IPS-18a (cell line): ENCODE measurements around the gene TFE3.
"Not testable (repeated sequence)": the region's sequence is repeated elsewhere in the genome, so short reads cannot be mapped to it uniquely, and the experiment has no call there.

Experiments
- H3K27ac ChIP-seq: one replicate; pipeline ENCODE4 v1.5.1; 2013; ENCODE audit warnings: low read length
- H3K27me3 ChIP-seq: one replicate; pipeline ENCODE4 v1.6.1; 2013; ENCODE audit warnings: mild to moderate bottlenecking, low read length; ENCODE audit not compliant: control insufficient read depth, insufficient read depth
- H3K36me3 ChIP-seq: one replicate; pipeline ENCODE4 v1.6.1; 2013; ENCODE audit warnings: low read depth, low read length; ENCODE audit not compliant: control insufficient read depth
- H3K4me1 ChIP-seq: one replicate; pipeline ENCODE4 v1.6.1; 2013; ENCODE audit warnings: low read depth, low read length; ENCODE audit not compliant: control insufficient read depth
- H3K4me3 ChIP-seq: one replicate; pipeline ENCODE4 v1.5.1; 2013; ENCODE audit warnings: low read length
- H3K9ac ChIP-seq: one replicate; pipeline ENCODE4 v1.6.1; 2013; ENCODE audit warnings: mild to moderate bottlenecking, low read length, moderate library complexity
- H3K9me3 ChIP-seq: one replicate; pipeline ENCODE4 v1.6.1; 2013; ENCODE audit warnings: low read depth, low read length; ENCODE audit not compliant: control insufficient read depth

Gene TFE3

GRCh38 chrX:48997455-48997854 is 45.7 kb downstream of the TFE3 start:
- Histone ChIP-seq H3K9me3 (peaks cover 2% of the 10 kb centered on the region), H3K9ac (no peak overlapping the region), H3K27me3 (no peaks in the 10 kb centered on the region), H3K4me1 (no peaks in the 10 kb centered on the region), H3K27ac (no peak overlapping the region), H3K36me3 (peaks cover 32% of the 10 kb centered on the region), H3K4me3 (no peak overlapping the region)

GRCh38 chrX:48996969-48997368 is 46.2 kb downstream of the TFE3 start:
- H3K4me1 ChIP-seq, result no peaks in the 10 kb centered on the region
- H3K9ac ChIP-seq, result no peak overlapping the region
- H3K36me3 ChIP-seq, result peaks cover 34% of the 10 kb centered on the region
- no peaks in the 10 kb centered on the region for H3K27me3 ChIP-seq
- H3K9me3 ChIP-seq, result peaks cover 4% of the 10 kb centered on the region
- no peak overlapping the region for H3K4me3 ChIP-seq
- H3K27ac ChIP-seq, result no peak overlapping the region

DNA sequence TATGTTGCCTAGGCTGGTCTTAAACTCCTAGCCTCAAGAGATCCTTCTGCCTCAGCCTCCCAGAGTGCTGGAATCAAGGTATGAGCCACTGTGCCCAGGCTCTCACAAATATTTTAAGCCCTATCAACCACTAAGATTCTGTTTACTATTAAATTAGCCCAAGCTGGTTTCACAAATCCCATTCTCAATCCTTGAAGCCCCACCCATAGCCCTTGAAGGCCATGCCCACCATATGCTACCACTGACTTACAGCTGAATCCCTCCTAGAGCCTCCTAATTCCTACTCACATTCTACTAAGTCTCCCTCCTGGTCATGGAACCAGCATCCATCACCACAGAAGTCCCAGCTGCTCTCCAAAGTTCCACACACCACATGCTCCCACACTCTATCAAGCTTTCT is 50.8 kb downstream of the TFE3 start:
- H3K9ac ChIP-seq, result no peak overlapping the region
- no peak overlapping the region for H3K4me3 ChIP-seq
- no peaks in the 10 kb centered on the region for H3K27me3 ChIP-seq
- H3K9me3 ChIP-seq, result peaks cover 4% of the 10 kb centered on the region
- no peak overlapping the region for H3K27ac ChIP-seq
- peaks cover 40% of the 10 kb centered on the region for H3K36me3 ChIP-seq
- H3K4me1 ChIP-seq, result no peaks in the 10 kb centered on the region

GRCh38 chrX:48989483-48989882 is 53.7 kb downstream of the TFE3 start:
- Histone ChIP-seq H3K36me3 (peaks cover 32% of the 10 kb centered on the region), H3K9ac (no peak overlapping the region), H3K9me3 (peaks cover 7% of the 10 kb centered on the region), H3K27ac (no peak overlapping the region), H3K4me3 (no peak overlapping the region), H3K4me1 (no peaks in the 10 kb centered on the region), H3K27me3 (no peaks in the 10 kb centered on the region)

- H3K4me1 ChIP-seq, result no peaks in the 10 kb centered on the region
- H3K9me3 ChIP-seq, result peaks cover 6% of the 10 kb centered on the region
- H3K36me3 ChIP-seq, result peaks cover 45% of the 10 kb centered on the region
- H3K9ac ChIP-seq, result no peak overlapping the region
- no peaks in the 10 kb centered on the region for H3K27me3 ChIP-seq
- H3K4me3 ChIP-seq, result no peak overlapping the region
- no peak overlapping the region for H3K27ac ChIP-seq
Observed at GRCh38 chrX:48983896-48984295, 59.3 kb downstream of the TFE3 start.

DNA sequence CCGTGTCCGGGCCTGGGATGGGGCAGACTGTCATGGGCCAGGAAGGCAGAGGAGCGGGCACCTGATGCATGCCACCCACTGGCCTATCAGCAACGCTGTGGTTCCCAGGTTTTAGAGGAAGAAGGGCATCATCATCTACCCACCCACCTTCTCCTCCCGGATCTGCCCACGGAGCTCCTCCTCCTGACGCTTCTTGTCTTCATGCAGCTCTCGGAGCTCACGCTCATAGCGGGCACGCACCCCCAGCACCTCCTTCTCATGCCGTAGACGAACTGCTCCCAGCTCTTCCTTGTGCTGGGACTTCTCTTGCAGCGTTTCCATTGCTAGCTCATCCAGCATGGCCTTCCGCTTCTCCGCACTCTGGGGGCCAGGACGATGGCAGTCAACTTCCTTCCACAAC is 60.1 kb downstream of the TFE3 start:
- Histone ChIP-seq H3K27me3 (no peaks in the 10 kb centered on the region), H3K9me3 (peaks cover 6% of the 10 kb centered on the region), H3K4me3 (no peak overlapping the region), H3K27ac (no peak overlapping the region), H3K36me3 (peaks cover 45% of the 10 kb centered on the region), H3K9ac (no peak overlapping the region), H3K4me1 (no peaks in the 10 kb centered on the region)

DNA sequence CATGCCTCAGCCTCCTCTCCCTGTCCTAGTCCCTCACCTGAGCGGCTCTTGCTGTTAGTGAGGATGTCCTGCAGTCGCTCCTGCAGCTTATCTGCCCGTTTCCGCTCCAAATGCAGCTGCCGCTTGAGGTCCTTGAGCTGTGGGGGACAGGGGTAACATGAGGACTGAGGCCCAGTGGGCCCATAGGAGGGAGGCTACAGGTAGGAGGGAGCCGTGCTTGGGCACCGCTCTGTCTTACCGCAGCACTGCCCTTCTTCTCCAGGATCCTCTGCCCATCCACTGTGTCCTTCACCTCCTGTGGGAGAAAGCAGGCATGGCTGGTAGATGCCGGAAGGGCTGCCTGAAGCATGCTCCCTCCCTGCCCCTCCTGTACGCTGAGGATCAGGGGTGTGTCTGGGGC is 62.0 kb downstream of the TFE3 start:
- no peaks in the 10 kb centered on the region for H3K27me3 ChIP-seq
- H3K9ac ChIP-seq, result no peak overlapping the region
- no peak overlapping the region for H3K27ac ChIP-seq
- H3K4me1 ChIP-seq, result no peaks in the 10 kb centered on the region
- peaks cover 6% of the 10 kb centered on the region for H3K9me3 ChIP-seq
- H3K36me3 ChIP-seq, result peaks cover 52% of the 10 kb centered on the region
- H3K4me3 ChIP-seq, result no peak overlapping the region

DNA sequence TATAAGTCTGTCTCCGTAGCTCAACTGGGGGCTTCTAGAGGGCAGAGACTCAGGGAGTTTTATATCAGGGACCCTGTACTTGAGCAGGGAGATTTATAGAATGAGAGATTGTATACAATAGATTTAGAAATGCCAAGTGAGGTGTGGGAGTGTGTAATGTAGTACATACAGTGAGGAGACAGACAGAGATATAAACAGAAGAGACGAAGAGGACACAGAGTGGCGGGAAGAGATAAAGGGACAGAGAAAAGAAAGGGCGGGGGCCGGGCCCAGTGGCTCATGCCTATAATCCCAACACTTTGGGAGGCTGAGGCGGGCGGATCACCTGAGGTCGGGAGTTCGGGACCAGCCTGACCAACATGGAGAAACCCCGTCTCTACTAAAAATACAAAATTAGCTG is 62.8 kb downstream of the TFE3 start:
- H3K4me3 ChIP-seq, H3K9ac ChIP-seq, H3K27ac ChIP-seq, H3K9me3 ChIP-seq, H3K27me3 ChIP-seq, H3K4me1 ChIP-seq: not testable (repeated sequence)
- H3K36me3 ChIP-seq, result peaks cover 56% of the 10 kb centered on the region
